Skeletal muscle tissue (tissue), 4 donors: Measurements from ENCODE around the gene SCGN. TPM values are rescaled to one million over a fixed set of nuclear protein-coding genes. Genes with fewer than 3 reads are reported as not detected.
"Not testable (repeated sequence)": the region's sequence is repeated elsewhere in the genome, so short reads cannot be mapped to it uniquely, and the experiment has no call there.

Source experiments
- H3K27ac ChIP-seq: one replicate; pipeline ENCODE4 v1.7.0; 2013; ENCODE audit warnings: mild to moderate bottlenecking, low read depth, low read length, inconsistent platforms
- H3K27me3 ChIP-seq, 3 donors: one replicate each; pipeline ENCODE4 v1.7.0; 2013; ENCODE audit warnings: low read length in 3 of 3; ENCODE audit not compliant: control insufficient read depth in 3 of 3, insufficient read depth in 3 of 3
- H3K36me3 ChIP-seq, 3 donors: one replicate each; pipeline ENCODE4 v1.7.0; 2013; ENCODE audit warnings: low read length in 3 of 3; ENCODE audit not compliant: control insufficient read depth in 3 of 3, insufficient read depth in 3 of 3
- H3K4me1 ChIP-seq, 3 donors: one replicate each; pipeline ENCODE4 v1.7.0; 2013; ENCODE audit warnings: low read length in 3 of 3, mild to moderate bottlenecking in 3 of 3; ENCODE audit not compliant: control insufficient read depth in 3 of 3, insufficient read depth in 3 of 3
- H3K4me3 ChIP-seq, 3 donors: one replicate each; pipeline ENCODE4 v1.7.0; 2013; ENCODE audit warnings: low read length in 3 of 3
- H3K9ac ChIP-seq, 3 donors: one replicate each; pipeline ENCODE4 v1.7.0; 2013; ENCODE audit warnings: low read length in 3 of 3, mild to moderate bottlenecking in 3 of 3, moderate library complexity in 2 of 3, low read depth in 1 of 3
- H3K9me3 ChIP-seq, 3 donors: one replicate each; pipeline ENCODE4 v1.7.0; 2013; ENCODE audit warnings: low read length in 3 of 3; ENCODE audit not compliant: control insufficient read depth in 3 of 3
- total RNA-seq: library from RNA; depleted of rRNA; stranded (reverse); fragments of >200 nt; gene quantifications from one replicate; pipeline ENCODE4 v1.2.3, GENCODE V29; 2014
- donor health status: Osteomylitis.

SCGN gene
- total RNA-seq, 1 donor from 2014 or later = 1.0 TPM

DNA sequence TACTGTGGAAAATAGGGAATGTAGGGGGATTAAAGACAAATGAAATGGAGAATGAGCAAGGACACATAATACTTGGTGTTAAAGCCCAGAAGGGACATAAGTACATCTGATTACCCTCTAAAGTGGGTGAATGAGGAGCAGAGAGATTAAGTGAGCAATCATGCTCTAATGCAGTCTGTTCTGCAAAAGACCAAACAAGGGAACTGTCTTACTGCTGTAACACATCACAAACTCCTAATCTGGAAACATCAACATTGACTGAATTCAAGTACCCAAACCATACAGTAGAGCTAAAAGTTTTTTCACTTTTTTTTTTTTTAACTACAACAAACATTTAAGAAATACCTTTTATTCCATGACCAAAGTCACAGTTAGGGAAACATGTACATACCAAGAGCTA lies 83.2 kb downstream of the SCGN start:
- no peaks in the 10 kb centered on the region for H3K4me1 ChIP-seq
- no peaks in the 10 kb centered on the region for H3K36me3 ChIP-seq
- peaks cover 0 to 5% (median 3%) of the 10 kb centered on the region in 3 donors for H3K27me3 ChIP-seq
- H3K27ac ChIP-seq = no peak overlapping the region
- H3K9ac ChIP-seq = no peak overlapping the region
- H3K9me3 ChIP-seq = peaks cover 0 to 6% (median 2%) of the 10 kb centered on the region in 3 donors
- no peak overlapping the region for H3K4me3 ChIP-seq

DNA sequence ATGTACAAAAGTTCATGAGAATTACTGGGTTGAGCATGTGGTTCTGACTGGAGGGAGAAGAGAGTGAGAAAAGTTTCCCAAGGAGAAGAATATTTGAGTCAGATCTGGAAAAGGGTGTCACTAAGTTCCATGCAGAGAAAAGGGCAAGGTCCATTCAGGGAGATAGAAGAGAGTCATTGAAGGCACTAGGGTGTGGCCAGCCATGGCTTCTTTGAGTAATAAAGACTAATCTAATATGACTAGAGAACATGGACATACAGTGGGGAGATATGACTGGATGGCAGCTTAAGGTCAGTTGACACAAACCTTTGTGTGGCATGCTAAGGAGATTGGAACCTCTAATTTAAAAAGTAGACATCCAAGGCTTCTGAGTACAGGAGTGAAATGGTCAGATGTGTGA lies 91.9 kb downstream of the SCGN start:
- no peak overlapping the region for H3K27ac ChIP-seq
- no peaks in the 10 kb centered on the region for H3K27me3 ChIP-seq
- no peaks in the 10 kb centered on the region for H3K4me1 ChIP-seq
- H3K4me3 ChIP-seq = no peak overlapping the region
- H3K36me3 ChIP-seq = no peaks in the 10 kb centered on the region
- no peaks in the 10 kb centered on the region for H3K9me3 ChIP-seq
- no peak overlapping the region for H3K9ac ChIP-seq

DNA sequence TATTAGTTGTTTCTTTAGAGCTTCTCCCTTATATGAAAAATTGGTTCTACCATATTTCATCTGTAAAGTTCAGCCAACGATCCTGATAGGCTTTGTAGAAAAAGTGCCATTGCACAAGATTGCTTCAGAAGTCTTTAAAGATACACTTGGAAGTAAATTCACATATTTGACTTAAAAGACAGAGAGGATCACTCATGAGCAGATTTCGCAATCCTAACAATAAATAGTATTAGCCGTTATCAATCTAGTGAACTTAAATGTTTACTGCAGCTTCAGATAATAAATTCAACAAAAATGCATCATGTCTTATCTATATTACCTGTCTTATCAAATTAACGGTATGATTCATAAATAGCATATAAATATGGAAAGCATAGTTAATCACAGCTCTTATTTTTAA lies 93.8 kb downstream of the SCGN start:
- H3K27ac ChIP-seq = no peak overlapping the region
- no peaks in the 10 kb centered on the region for H3K9me3 ChIP-seq
- no peaks in the 10 kb centered on the region for H3K4me1 ChIP-seq
- H3K36me3 ChIP-seq = no peaks in the 10 kb centered on the region
- no peaks in the 10 kb centered on the region for H3K27me3 ChIP-seq
- no peak overlapping the region for H3K4me3 ChIP-seq
- no peak overlapping the region for H3K9ac ChIP-seq

DNA sequence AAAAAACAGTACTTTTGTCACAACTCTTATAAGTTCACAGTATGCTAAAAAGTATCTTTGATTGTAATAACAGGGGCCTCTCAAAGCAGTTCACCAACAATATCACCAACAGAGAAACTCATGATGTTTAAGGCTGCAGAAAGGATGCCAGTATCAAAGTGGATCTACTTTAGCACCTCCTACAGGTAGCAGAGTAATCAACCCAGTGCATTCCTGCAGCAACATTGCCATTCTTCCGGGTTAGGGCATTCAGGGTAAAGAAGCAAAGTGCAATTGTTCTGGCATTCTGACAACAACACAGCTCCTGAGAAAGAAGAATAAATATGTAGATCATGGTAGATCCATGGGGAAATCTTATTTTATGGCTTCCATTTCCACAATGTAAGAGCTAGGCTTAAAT lies 95.0 kb downstream of the SCGN start:
- no peaks in the 10 kb centered on the region for H3K9me3 ChIP-seq

DNA sequence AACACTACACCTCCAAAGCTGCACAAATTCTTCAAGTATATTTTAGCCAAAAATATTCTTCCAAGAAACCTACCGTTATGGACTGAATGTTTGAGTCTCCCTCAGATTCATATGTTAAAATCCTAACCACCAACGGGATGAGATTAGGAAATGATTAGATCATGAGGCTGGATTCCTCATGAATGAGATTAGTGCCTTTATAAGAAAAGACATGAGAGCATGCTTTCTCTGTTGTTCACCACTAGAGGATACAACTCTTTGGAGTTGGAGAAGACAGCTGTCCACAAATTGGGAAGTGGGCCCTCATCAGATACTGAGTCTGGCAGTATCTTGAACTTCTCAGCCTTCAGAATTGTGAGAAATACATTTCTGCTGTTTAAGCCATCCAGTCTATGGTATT lies 95.5 kb downstream of the SCGN start:
- Histone ChIP-seq H3K9me3 (no peaks in the 10 kb centered on the region), H3K27ac (no peak overlapping the region), H3K4me1 (no peaks in the 10 kb centered on the region)

More for the DNA sequence above, 95.0 kb downstream of the SCGN start:
- Histone ChIP-seq H3K9ac (no peak overlapping the region), H3K27ac (no peak overlapping the region), H3K27me3 (no peaks in the 10 kb centered on the region), H3K4me1 (no peaks in the 10 kb centered on the region), H3K36me3 (no peaks in the 10 kb centered on the region), H3K4me3 (no peak overlapping the region)

DNA sequence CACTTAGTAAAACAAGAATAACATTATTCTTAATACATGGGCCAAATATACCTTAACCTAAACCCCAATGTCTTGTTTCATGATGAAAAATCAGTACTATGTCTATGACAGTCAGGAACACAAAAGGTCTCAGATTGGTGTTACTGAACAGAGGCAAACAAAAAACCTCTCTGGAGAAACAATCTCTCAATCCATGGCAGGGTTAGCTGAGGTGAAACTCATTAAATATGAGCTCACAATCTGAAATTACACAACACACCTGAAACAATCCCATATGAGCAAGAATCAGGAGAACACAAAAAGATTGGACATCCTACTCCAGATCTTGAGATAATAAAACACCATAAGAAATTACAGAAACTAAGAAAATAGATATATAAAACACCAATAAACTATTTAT lies 96.0 kb downstream of the SCGN start:
- Histone ChIP-seq H3K27me3 (no peaks in the 10 kb centered on the region), H3K4me3 (no peak overlapping the region), H3K9me3 (no peaks in the 10 kb centered on the region), H3K4me1 (no peaks in the 10 kb centered on the region), H3K9ac (no peak overlapping the region), H3K36me3 (no peaks in the 10 kb centered on the region), H3K27ac (no peak overlapping the region)

More for the DNA sequence above, 95.5 kb downstream of the SCGN start:
- Histone ChIP-seq H3K27me3 (no peaks in the 10 kb centered on the region), H3K36me3 (no peaks in the 10 kb centered on the region), H3K9ac (no peak overlapping the region), H3K4me3 (no peak overlapping the region)

DNA sequence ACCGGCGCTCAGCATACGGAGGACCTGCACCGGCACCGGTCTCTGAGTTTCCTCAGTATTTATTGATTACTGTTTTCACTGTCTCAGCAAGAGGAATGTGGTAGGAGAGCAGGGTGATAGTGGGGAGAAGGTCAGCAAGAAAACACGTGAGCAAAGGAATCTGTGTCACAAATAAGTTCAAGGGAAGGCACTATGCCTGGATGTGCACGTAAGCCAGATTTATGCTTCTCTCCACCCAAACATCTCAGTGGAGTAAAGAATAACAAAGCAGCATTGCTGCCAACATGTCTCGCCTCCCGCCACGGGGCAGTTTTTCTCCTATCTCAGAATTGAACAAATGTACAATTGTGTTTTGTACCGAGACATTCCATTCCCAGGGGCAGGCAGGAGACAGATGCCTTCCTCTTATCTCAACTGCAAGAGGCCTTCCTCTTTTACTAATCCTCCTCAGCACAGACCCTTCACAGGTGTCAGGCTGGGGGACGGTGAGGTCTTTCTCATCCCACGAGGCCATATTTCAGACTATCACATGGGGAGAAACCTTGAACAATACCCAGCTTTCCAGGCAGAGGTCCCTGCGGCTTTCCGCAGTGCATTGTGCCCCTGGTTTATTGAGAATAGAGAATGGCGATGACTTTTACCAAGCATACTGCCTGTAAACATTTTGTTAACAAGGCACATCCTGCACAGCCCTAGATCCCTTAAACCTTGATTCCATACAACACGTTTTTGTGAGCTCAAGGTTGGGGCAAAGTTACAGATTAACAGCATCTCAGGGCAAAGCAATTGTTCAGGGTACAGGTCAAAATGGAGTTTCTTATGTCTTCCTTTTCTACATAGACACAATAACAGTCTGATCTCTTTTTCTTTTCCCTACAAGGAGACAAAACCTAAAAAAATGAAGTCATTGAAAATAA lies 96.8 kb downstream of the SCGN start:
- H3K4me1 ChIP-seq, H3K4me3 ChIP-seq, H3K9me3 ChIP-seq, H3K36me3 ChIP-seq, H3K9ac ChIP-seq, H3K27ac ChIP-seq, H3K27me3 ChIP-seq: not testable (repeated sequence)

DNA sequence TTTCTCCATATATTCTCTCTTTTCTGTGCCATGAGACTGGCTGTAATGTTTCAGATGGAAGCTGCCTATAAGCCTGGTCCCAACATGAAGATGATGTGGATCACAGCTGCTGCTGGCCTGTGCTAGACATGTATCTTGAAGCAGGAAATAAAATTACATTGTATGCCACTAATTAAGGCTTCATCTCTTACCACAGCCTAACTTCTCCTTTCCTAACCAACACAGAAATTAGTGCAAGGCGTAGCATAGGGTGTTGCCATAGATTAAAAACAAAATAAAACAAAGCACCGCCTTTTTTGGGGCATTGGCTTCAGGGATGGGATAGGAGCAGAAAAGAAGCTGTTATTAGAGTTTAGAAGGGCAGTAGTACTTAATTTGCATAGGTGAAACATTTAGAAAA lies 97.8 kb downstream of the SCGN start:
- Histone ChIP-seq H3K4me1 (no peaks in the 10 kb centered on the region), H3K4me3 (no peak overlapping the region), H3K27me3 (no peaks in the 10 kb centered on the region), H3K27ac (no peak overlapping the region), H3K36me3 (no peaks in the 10 kb centered on the region), H3K9me3 (no peaks in the 10 kb centered on the region), H3K9ac (no peak overlapping the region)

DNA sequence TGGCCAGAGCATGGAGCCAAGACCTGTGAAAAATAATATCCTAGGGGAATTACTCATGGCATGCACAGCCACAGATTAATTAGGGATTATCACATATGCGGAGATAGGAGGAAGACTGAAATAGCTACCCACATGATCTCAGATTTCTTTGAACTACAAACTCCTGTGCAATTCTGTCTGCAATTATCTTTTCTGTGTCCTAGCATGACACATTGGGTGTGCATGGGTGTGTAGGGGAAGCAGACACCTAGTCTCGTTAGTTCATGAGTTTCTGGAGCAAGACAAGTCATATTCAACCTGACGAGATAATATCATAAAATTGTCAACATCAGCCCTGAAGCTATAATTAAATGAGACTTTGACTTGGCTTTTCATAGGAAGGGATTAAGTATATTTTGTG lies 98.9 kb downstream of the SCGN start:
- H3K9me3 ChIP-seq = no peaks in the 10 kb centered on the region
- H3K9ac ChIP-seq = no peak overlapping the region
- H3K4me1 ChIP-seq = no peaks in the 10 kb centered on the region
- no peaks in the 10 kb centered on the region for H3K27me3 ChIP-seq
- H3K36me3 ChIP-seq = no peaks in the 10 kb centered on the region
- H3K27ac ChIP-seq = no peak overlapping the region
- no peak overlapping the region for H3K4me3 ChIP-seq
